SKM-1 (cell line): ENCODE measurements around the gene DRD4.
A peak's percentile ranks its signal among the peaks of the same experiment; 100 is the strongest.

Source experiments
- DNase-seq: peaks from one replicate; lab custom pipeline; 2025; ENCODE audit not compliant: unreplicated experiment; lab: John Stamatoyannopoulos, UW

The DRD4 gene

DNA sequence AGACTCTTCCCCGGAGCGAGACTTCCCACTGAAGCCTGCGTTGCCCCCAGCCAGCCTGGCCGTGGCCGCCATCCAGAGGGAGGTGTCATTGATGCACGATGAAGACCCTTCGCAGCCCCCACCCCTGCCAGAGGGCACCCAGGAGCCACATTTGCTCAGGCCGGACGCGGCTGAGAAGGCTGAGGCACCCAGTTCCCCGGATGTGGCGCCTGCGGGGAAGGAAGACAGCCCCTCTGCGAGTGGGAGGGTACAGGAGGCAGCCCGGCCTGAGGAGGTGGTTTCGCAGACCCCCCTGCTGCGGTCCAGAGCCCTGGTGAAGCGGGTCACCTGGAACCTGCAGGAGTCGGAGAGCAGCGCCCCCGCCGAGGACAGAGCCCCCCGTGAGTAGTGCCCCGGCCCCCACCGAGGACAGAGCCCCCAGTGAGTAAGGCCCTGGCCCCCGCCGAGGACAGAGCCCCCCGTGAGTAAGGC is 27.7 kb upstream of the DRD4 start:
- no peak for DNase-seq

DNA sequence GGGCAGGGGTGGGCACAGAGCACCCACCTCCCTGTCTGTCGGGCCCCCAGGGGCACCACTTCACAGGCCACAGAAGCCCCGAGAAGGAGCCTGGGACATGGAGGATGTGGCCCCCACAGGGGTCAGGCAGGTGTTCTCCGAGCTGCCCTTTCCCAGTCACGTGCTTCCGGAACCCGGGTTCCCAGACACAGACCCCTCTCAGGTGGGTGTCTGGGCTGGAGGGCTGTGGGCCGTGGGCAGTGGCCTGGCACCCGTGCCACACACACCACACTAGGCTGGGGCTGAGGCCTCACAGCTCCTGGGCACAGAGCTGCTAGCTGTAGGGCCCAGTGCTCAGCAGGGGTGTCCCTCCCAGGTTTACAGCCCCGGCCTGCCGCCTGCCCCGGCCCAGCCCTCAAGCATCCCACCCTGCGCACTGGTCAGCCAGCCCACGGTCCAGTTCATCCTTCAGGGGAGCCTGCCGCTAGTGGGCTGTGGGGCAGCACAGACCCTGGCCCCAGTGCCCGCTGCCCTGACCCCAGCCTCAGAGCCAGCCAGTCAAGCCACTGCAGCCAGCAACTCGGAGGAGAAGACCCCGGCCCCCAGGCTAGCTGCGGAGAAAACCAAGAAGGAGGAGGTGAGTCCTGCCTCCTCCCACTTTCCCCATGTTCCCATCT is 26.8 kb upstream of the DRD4 start:
- no peak for DNase-seq

DNA sequence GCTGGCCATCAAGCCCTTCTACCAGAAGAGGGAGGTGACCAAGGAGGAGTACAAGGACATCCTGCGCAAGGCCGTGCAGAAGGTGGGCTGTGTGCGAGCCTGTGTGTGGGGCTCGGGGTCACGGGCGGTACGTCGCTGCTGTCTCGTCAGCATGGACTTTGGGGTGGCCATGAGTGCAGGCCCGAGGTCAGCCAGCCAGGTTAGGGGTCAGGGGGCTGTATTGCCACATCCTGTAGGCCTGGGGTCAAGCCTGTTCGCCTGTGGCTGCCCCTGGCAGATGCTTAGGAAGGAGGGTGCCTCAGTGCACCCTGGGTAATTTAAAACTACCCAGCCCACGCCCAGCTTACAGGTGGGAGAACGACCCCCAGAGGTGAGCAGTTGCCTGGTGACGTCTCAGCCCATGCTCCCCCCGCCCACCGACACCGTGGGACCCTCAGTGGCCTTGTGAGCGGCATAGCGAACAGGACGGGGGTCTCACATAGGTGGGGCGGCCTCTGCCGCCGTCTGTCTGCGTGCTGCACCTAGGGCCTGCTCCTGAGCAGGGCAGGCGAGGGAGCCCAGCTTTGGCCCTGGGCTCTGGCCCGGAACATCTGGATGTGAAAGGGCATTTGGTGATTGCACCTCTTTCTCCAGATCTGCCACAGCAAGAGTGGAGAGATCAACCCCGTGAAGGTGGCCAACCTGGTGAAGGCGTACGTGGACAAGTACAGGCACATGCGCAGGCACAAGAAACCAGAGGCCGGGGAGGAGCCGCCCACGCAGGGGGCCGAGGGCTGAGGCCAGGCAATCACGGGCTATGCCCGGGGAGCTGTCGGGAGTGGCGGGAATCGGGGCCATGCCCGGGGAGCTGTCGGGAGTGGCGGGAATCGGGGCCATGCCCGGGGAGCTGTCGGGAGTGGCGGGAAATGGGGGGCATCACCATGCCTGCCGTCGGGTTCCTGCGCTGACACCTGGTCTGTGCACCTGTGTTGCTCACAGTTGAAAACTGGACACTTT is 25.8 kb upstream of the DRD4 start:
- DNase-seq: no peak

DNA sequence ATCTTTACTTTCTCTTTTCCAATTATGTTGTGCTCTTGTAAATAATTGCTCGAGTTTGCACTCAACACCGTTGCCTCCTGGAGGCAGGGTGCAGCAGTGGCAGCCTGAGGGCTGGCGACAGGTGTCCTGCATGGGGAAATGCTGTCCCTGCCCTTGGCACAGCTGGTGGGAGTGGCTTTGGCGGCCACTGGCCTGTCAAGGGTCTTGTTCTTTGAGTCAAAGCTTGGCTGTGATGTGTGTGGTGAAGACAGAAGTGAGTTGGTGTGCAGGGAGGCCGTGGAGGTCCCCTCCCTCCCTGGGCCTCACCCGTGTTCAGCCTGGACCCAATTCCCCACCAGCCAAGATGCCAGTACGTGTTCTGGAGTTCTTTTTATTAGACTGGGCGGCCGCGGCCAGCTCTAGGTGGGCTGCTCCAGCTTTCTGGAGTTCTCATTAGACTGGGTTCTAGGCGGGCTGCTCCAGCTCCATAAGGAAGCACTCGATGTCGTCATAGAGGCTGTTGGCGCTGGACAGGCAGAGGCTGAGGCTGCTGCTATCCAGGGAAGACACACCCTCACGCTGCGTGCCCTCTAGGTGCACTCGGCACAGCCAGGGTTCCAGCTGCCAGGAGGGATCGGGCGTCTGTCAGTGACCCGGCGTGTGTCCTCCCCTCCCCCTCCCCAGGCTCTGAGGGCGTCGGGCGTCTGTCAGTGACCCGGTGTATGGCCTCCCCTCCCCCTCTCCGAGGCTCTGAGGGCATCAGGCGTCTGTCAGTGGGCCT is 24.7 kb upstream of the DRD4 start:
- no peak for DNase-seq

DNA sequence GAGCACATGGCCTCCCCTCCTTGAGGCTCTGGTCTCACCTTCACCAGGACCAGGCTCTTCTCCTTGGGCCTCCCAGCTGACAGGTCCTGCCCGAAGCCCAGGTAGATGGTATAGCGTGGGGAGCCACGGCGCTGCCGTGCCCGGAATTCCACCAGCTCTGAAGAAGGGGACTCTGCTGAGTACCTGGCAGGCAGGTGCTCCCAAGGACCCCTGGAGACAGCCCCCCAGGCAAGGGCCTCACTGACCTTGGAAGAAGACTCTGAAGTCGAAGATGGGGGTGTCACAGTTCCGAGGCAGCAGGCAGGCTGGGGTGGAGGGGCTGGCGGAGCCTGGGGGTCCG is 24.1 kb upstream of the DRD4 start:
- no peak for DNase-seq

DNA sequence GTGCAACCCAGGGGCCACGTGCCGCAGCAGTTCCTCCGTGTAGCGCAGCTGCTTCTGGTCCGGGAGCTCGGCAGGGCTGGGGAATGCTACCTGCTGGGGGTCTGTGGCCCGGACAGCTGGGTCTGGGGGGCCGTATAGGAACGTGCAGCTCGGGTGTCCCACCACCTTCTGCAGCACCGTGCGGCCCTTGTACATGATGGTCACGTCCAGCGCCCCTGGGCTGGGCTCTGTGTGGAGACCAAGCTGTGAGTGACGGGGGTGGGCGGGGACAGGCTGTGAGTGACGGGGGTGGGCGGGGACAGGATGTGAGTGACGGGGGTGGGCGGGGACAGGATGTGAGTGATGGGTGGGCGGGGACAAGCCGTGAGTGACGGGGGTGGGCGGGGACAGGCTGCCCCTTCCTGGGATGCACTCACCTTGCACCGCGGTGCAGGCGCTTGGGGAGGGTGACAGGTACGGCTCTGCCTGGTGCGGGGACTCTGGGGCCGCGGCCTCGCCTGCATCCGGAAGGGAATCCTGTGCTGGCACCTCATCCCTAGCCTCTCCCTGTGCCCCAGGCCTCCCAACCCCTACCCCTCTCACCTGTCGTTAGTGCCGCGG is 23.6 kb upstream of the DRD4 start:
- DNase-seq: no peak

DNA sequence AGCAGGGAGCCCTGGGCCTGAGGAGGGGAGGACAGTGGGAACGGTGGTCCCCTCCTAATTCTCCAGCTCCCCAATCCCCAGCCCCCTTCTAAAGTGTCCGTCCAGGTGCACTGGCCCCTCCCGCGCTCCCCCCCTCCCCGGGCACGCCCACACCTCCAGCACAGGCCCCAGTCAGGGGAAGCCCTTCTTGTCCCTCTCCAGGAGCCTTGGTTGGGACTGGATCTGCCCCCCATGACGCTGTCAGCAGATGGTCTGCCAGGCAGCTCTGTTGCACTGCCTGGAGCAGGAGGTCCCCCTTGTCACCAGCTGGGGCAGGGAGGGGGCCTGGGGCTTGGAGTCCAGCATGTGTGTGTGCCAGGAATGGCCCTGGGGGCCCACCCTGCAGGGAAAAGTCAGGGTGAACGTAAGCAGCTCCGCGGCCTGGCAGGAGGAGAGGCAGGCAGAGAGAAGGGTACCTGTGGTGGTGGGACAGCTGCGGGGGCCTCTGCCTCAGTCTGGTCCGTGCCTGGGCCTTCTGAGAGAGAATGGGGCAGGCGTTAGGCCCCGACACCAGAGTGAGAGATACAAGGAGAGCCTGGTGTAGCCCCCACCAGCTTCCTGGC is 22.9 kb upstream of the DRD4 start:
- no peak for DNase-seq

DNA sequence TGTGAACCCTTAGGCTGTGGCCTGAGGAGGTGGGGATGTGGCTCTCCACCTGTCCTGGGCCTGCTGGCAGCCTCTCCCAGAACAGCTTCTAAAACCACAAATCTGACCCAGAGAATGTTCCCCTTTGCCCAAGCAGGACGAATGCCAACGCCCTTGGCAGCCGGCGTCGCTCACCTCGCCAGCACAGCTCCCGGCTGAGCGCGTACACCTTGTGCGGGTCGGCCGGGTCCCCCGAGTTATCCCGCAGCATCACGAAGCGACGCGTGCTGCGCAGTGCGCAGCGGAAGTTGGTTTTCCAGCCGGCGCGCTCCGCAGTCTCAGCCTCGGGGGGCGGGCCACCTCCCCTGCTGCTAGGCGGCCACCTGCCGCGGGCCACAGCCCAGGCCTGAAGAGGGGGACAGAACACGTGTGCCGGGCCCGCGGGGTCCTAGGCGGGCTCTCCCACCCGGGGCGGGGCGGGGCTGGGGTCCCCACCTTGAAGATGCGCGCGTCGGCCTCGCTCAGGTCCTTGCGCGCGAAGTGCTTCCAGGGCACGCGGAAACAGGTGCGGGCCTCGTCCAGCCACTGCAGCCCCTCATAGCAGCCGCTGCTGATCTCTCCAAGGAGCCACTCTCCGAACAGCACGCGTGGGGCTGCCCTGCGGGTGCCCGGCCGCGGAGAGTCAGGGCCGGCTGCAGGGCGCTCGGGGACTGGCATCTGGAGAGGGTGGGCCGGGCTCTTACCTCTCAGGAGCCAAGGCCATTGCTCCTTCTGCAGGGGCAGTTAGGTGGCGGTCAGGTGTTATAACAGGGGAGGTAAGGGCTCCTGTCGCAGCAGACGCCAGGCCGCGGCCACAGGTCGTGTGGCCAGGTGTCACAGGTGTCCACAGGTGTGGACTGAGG is 22.2 kb upstream of the DRD4 start:
- DNase-seq: no peak

DNA sequence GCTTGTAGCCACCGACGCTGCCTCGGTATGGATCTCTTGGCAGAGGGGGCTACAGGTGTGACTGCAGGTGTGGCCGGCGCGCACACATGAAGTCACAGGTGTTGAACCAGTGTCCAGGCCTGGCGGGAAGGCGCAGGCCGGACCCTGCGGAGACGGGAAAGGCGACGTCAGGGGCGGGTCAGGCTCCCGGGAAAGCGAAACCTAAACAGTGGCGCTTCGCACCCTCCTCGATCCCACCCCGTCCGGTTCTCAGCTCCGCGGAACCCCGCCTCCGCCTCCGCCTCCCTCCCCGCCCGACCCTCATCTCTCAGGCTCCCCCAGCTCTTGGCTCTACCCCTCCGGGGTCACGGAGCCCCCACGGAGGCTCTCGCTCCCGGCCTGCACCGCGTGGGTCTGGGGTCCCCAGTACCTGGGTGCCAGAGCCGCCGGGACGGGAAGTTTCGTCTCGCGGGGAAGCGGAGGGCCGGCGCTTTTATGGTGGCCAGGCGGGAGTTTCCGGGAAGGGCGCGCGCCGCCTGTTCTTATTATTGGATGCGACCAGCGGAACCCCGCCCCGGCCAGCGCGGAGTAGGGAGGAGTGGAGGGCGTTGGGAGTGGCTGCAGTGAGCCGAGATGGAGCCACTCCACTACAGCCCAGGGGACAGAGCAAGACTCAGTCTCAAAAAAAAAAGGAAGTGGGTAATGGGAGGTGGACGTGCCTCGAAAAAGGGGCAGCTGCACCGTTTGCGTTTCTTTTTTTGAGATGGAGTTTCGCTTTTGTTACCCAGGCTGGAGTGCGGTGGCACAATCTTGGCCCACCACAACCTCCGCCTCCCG is 21.4 kb upstream of the DRD4 start, which contains the start of gene IRF7:
Gene IRF7, minus strand, starts transcription at position 447 of the 816 bp plus-strand sequence. CDS start 586 bp downstream, outside the sequence.
- peak; percentile 87 for DNase-seq

DNA sequence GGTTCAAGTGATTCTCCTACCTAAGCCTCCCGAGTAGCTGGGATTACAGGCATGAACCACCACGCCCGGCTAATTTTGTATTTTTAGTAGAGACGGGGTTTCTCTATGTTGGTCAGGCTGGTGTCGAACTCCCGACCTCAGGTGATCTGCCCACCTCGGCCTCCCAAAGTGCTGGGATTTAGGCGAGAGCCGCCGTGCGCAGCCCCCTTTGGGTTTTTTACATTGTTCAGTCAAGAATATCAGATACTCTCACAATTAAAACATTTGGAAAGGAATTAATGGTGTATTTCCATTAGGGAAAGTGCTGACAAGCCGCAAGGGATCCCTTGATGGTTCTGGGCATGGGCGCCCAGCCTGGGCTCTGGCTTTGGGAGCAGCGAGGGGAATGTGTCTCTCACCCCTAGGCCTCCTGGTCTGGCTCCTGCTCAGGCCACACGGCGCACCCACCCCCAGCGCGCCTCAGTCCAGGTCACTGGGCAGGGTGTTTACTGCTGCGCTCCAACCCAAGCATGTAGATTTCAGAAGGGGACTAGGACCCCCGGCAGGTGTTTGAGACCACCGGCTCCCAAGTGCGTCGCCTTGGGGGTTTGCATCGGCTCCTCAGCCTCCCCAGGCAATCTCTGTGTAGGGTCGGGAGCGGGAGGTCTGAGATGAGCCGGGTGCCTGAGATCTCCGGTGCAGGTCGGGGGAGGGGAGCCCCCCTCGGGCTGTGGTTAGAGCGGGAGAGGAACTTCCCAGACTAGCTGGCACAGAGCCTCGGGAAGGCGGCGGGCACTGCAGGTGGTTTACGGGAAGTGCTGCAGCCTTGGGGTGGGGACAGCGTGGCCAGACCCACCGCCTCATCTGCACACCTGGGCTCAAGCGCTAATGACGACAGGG is 20.5 kb upstream of the DRD4 start:
- no peak for DNase-seq

DNA sequence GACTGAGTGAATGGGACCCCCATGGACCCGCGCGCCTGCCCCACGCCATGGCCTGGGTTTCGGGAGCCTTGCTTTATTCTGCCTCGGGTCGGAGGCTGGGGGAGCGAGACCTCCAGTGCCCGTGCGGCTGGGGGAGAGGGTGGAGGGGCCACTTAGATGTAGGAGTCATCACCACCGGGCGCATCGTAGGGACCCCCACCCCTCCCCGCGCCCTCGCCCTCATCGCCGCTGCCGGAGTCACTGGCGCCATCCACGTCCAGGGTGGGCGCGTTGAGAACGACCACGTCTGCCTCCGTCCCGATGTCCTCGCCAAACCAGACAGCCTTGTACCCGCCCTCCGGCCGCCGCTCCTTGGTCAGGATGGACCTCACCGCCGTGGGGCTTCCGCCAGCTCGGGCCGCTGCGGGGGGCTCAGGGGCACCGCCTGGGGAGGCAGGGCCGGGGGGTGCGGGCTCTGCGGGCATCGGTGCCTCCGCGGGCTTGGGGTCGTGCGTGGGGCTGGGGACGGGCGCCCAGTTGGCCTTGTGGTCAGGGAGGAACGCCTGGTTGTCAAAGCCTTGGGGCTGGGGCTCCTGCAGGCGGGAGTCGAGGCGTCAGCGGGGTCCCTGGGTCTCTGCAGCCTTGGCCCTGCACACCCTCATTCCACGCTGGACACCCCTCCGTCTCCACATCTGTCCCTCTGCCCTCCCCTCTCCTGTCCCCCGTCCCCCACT is 19.7 kb upstream of the DRD4 start:
- DNase-seq: no peak

DNA sequence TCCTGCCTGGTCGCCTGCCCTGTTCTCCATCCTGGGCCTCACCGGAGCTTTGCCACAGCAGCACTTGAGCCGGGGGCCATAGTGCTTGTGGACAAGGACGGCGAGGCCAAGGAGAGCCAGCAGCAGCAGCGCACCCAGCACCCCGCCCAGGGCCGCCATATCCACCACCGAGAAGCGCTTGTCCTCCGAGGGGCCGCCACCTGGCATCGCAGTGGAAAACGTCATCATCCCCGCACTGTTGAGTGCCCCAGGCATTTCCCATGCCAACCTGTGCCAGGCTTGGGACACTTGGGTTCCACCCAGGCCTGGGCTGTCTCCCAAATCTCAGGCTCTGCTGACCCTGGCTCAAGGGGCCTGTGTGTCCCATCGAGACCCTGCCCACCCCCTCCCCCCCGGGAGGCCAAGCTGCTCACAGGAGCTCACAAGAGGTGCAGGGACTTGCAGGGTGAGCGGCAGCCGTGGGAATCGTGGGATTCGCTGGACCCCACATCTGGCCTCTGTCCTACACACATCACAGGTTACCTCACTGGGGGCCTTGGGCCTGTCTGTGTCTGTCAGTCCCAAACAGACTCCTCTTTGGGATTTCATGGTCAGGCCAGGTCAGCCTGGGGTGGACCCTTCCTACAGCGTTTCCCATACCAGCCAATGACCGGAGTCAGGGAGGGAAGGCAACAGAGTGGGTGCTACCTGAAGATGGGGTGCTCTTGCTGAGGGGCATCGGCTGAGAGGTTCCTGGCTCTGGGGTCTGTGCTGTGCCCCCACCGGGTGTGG is 19.0 kb upstream of the DRD4 start:
- no peak for DNase-seq

DNA sequence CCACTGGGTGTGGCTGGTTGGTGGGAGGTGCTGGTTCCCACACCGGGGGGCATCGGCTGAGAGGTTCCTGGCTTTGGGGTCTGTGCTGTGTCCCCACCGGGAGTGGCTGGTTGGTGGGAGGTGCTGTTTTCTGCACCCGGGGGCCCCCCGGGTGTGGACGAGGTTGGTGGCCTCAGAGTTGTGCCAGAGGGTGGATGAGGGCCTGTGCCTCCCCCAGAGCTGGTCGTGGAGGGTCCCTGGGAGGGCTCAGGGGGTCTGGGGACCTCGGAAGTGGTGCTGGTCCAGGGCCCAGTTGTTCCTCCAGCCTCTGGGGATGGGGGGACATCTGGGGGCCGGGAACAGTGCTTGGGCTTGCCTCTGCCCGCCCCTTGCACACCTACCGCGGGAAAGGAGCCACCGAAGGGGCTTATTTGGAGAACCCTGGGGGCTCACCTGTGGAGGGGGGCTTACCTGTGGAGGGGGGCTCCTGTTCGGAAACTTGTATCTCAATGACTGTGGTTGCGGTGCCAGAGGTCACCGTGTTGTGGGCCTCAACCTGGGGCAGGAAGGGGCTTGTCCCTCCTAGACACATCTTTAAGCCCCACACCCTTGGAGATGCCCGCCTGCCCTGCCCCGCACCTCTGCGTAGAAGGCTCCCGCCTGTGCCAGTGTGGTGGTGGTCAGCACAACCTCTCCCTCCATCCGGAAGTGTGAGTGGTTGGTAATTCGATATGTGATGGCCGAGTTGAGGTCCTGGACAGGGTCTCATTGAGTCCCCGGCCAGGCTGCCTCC is 18.0 kb upstream of the DRD4 start:
- no peak for DNase-seq

DNA sequence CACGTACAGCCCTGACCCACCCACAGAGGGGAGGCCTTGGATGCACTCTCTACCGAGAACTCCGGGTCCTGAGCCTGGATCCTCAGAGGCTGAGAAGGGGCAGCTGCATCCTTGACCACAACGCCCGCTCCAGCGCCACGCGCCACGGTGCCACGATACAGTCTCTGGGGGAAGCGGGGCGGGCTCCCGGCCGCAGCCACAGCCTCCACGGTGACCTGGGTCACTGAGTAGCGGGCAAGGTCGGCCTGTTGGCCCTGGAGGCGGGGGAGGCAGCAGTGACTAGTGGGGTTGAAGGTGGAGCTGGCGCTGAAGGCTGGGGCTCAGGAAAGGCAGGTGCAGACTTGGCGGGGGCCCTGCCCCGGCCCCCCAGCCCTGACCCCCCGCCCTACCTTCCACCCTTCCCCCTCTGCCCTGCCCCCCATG is 17.4 kb upstream of the DRD4 start:
- DNase-seq: no peak

DNA sequence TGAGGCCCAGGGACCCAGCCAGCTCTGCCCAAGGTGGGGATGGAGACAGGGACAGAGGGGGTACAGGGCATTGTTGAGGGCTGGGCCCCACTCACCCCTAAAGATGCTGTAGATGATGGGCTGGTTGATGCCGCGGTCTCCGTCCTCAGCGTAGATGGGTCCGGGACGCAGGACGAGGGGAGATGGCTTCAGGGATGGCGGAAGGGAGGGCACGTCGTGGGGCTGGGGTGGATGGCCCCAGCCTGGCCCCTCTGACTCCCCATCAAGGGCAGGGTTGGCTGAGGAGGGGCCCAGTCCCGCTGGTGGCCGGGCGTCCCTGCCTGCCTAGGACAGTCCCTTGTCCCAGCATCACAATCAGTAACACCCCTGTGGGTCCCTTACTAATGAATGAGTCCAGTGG is 16.9 kb upstream of the DRD4 start:
- no peak for DNase-seq
